Glomerular visceral epithelial cell (primary cell): Measurements from ENCODE around the gene PCDHA12.
A peak's percentile ranks its signal among the peaks of the same experiment; 100 is the strongest.
"Not testable (repeated sequence)": the region's sequence is repeated elsewhere in the genome, so short reads cannot be mapped to it uniquely, and the experiment has no call there.

Experiments used
- DNase-seq: peaks from one replicate; pipeline ENCODE4 v3.0.0-alpha.2; 2016; ENCODE audit errors: extremely low spot score

The PCDHA12 gene, protein sequence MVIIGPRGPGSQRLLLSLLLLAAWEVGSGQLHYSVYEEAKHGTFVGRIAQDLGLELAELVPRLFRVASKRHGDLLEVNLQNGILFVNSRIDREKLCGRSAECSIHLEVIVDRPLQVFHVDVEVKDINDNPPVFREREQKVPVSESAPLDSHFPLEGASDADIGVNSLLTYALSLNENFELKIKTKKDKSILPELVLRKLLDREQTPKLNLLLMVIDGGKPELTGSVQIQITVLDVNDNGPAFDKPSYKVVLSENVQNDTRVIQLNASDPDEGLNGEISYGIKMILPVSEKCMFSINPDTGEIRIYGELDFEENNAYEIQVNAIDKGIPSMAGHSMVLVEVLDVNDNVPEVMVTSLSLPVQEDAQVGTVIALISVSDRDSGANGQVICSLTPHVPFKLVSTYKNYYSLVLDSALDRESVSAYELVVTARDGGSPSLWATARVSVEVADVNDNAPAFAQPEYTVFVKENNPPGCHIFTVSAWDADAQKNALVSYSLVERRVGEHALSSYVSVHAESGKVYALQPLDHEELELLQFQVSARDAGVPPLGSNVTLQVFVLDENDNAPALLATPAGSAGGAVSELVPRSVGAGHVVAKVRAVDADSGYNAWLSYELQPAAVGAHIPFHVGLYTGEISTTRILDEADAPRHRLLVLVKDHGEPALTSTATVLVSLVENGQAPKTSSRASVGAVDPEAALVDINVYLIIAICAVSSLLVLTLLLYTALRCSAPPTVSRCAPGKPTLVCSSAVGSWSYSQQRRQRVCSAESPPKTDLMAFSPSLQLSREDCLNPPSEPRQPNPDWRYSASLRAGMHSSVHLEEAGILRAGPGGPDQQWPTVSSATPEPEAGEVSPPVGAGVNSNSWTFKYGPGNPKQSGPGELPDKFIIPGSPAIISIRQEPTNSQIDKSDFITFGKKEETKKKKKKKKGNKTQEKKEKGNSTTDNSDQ

DNA sequence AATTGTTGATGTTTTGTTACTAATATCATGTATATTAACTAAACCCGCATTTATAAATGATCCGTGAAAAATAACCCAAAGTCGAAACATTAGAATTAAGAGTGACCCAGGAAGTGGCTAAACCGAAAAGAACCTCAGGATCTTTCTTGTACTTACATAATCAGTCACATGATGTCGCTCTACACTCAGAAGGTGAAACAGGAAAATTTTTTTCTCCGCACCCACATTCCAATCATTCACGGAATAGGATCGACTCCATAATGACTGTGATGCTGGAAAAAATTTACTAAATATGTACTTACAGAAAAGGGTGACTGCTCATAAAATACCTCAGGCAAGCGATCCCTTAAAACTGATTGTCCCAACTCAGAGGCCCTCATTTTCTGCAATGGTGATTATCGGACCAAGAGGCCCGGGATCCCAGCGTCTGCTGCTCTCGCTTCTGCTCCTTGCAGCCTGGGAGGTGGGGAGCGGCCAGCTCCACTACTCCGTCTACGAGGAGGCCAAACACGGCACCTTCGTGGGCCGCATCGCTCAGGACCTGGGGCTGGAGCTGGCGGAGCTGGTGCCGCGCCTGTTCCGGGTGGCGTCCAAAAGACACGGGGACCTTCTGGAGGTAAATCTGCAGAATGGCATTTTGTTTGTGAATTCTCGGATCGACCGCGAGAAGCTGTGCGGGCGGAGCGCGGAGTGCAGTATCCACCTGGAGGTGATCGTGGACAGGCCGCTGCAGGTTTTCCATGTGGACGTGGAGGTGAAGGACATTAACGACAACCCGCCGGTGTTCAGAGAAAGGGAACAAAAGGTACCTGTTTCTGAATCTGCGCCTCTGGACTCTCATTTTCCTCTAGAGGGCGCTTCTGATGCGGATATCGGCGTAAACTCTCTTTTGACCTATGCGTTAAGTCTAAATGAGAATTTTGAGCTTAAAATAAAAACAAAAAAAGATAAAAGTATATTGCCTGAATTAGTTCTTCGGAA, at the start of gene PCDHA12:
TSS of gene PCDHA12 (plus strand) at position 224 of the 981 bp plus-strand sequence. CDS start at position 389, 165 bp downstream.
- no peak for DNase-seq

GRCh38 chr5:140827704-140828361, 47.3 kb upstream of the PCDHA12 start, which contains the start of gene PCDHA6:
TSS of gene PCDHA6 (plus strand) at chr5:140827960. CDS start at chr5:140828092, 132 bp downstream.
- no peak for DNase-seq

DNA sequence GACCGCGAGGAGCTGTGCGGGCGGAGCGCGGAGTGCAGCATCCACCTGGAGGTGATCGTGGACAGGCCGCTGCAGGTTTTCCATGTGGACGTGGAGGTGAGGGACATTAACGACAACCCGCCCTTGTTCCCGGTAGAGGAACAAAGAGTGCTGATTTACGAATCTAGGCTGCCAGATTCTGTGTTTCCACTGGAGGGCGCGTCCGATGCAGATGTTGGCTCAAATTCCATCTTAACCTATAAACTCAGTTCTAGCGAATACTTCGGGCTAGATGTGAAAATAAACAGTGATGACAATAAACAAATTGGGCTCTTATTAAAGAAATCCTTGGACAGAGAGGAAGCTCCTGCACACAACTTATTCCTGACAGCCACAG, 46.8 kb upstream of the PCDHA12 start:
- no peak for DNase-seq

DNA sequence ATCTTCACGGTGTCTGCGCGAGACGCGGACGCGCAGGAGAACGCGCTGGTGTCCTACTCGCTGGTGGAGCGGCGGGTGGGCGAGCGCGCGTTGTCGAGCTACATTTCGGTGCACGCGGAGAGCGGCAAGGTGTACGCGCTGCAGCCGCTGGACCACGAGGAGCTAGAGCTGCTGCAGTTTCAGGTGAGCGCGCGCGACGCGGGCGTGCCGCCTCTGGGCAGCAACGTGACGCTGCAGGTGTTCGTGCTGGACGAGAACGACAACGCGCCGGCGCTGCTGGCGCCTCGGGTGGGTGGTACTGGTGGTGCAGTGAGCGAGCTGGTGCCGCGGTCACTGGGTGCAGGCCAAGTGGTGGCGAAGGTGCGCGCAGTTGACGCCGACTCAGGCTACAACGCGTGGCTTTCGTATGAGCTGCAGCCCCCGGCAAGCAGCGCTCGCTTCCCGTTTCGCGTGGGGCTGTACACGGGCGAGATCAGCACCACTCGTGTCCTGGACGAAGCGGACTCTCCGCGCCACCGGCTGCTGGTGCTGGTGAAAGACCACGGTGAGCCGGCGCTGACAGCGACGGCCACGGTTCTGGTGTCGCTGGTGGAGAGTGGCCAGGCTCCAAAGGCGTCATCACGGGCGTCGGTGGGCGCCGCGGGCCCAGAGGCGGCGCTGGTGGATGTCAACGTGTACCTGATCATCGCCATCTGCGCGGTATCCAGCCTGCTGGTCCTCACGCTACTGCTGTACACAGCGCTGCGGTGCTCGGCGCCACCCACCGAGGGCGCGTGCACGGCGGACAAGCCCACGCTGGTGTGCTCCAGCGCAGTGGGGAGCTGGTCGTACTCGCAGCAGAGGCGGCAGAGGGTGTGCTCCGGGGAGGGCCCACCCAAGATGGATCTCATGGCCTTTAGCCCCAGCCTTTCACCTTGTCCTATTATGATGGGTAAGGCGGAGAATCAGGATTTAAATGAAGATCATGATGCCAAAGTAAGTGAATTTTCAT, 45.3 kb upstream of the PCDHA12 start:
- DNase-seq: not testable (repeated sequence)

- peak; percentile 29 for DNase-seq
Observed at GRCh38 chr5:140833993-140834392, 41.1 kb upstream of the PCDHA12 start, which contains the start of gene PCDHA7. TSS of gene PCDHA7 (plus strand) at chr5:140834269. CDS start at chr5:140834384, 115 bp downstream.

- not testable (repeated sequence) for DNase-seq
Observed at GRCh38 chr5:140834439-140835008, 40.6 kb upstream of the PCDHA12 start.

DNA sequence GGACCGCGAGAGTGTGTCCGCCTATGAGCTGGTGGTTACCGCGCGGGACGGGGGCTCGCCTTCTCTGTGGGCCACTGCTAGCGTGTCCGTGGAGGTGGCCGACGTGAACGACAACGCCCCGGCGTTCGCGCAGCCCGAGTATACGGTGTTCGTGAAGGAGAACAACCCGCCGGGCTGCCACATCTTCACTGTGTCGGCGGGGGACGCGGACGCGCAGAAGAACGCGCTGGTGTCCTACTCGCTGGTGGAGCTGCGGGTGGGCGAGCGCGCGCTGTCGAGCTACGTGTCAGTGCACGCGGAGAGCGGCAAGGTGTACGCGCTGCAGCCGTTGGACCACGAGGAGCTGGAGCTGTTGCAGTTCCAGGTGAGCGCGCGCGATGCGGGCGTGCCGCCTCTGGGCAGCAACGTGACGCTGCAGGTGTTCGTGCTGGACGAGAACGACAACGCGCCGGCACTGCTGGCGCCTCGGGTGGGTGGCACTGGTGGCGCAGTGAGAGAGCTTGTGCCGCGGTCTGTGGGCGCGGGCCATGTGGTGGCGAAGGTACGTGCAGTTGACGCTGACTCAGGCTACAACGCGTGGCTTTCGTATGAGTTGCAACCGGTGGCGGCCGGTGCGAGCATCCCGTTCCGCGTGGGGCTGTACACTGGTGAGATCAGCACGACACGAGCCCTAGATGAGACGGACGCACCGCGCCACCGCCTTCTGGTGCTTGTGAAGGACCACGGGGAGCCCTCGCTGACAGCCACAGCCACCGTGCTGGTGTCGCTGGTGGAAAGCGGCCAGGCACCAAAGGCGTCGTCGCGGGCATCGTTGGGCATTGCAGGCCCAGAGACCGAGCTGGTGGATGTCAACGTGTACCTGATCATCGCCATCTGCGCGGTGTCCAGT, 39.2 kb upstream of the PCDHA12 start:
- DNase-seq: no peak

DNA sequence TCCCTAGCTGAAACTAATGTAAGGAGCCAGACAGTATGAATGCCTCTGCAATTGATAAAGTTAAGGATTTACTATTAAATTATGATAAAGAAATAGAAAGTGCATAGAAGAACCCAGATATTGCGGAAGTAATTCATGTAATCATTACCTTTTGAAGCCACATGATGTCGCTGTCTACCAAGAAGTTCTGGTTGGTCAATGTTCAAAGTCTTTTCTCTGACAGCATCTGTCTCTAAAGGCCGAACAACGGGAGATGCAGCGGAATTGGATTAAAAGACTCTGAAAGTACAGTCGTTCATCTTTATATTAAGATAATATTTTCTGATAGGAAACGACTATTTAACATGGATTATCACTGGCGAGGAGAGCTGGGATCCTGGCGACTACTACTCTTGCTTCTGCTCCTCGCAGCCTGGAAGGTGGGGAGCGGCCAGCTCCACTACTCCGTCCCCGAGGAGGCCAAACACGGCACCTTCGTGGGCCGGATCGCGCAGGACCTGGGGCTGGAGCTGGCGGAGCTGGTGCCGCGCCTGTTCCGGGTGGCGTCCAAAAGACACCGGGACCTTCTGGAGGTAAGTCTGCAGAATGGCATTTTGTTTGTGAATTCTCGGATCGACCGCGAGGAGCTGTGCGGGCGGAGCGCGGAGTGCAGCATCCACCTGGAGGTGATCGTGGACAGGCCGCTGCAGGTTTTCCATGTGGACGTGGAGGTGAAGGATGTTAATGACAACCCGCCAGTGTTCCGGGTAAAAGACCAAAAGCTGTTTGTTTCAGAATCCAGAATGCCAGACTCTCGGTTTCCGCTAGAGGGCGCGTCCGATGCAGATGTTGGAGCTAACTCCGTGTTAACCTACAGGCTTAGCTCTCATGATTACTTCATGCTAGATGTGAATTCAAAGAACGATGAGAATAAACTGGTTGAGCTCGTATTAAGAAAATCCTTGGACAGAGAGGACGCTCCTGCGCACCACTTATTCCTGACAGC, 33.8 kb upstream of the PCDHA12 start, which contains the start of gene PCDHA8:
TSS of gene PCDHA8 (plus strand) at position 210 of the 985 bp plus-strand sequence. CDS start at position 345, 135 bp downstream.
- no peak for DNase-seq

DNA sequence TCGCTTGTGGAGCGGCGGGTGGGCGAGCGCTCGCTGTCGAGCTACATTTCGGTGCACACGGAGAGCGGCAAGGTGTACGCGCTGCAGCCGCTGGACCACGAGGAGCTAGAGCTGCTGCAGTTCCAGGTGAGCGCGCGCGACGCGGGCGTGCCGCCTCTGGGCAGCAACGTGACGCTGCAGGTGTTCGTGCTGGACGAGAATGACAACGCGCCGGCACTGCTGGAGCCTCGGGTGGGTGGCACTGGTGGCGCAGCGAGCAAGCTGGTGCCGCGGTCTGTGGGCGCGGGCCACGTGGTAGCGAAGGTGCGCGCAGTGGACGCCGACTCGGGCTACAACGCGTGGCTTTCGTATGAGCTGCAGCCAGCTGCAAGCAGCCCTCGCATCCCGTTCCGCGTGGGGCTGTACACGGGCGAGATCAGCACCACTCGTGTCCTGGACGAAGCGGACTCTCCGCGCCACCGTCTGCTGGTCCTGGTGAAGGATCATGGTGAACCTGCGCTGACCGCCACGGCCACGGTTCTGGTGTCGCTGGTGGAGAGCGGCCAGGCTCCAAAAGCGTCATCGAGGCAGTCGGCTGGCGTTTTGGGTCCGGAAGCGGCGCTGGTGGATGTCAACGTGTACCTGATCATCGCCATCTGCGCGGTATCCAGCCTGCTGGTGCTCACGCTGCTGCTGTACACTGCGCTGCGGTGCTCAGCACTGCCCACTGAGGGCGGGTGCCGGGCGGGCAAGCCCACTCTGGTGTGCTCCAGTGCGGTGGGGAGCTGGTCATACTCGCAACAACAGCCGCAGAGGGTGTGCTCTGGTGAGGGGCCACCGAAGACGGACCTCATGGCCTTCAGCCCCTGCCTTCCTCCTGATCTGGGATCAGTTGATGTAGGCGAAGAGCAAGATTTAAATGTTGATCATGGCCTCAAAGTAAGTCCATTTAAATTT, 32.0 kb upstream of the PCDHA12 start:
- DNase-seq: no peak

DNA sequence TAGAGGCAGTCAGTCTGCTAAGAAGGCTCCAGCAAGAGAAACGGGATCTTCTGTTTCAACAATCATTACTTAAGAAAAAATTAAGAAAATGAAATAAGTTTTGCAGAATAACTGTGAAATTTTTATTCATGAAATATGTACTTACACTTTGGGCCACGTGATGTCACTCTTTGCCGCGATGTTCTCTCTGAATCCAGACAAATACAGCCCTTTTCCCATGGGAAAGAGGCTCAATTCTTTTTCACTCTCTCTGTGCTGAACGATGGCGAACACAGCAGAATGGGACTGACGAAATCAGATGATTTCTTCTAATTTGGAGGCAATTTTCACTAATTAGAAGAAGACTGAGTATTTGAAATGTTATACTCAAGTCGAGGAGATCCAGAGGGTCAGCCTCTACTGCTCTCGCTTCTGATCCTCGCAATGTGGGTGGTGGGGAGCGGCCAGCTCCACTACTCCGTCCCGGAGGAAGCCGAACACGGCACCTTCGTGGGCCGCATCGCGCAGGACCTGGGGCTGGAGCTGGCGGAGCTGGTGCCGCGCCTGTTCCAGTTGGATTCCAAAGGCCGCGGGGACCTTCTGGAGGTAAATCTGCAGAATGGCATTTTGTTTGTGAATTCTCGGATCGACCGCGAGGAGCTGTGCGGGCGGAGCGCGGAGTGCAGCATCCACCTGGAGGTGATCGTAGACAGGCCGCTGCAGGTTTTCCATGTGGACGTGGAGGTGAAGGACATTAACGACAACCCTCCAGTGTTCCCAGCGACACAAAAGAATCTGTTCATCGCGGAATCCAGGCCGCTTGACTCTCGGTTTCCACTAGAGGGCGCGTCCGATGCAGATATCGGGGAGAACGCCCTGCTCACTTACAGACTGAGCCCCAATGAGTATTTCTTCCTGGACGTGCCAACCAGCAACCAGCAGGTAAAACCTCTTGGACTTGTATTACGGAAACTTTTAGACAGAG, 26.7 kb upstream of the PCDHA12 start, which contains the start of gene PCDHA9:
TSS of gene PCDHA9 (plus strand) at position 244 of the 964 bp plus-strand sequence. CDS start at position 358, 114 bp downstream.
- DNase-seq: not testable (repeated sequence)

DNA sequence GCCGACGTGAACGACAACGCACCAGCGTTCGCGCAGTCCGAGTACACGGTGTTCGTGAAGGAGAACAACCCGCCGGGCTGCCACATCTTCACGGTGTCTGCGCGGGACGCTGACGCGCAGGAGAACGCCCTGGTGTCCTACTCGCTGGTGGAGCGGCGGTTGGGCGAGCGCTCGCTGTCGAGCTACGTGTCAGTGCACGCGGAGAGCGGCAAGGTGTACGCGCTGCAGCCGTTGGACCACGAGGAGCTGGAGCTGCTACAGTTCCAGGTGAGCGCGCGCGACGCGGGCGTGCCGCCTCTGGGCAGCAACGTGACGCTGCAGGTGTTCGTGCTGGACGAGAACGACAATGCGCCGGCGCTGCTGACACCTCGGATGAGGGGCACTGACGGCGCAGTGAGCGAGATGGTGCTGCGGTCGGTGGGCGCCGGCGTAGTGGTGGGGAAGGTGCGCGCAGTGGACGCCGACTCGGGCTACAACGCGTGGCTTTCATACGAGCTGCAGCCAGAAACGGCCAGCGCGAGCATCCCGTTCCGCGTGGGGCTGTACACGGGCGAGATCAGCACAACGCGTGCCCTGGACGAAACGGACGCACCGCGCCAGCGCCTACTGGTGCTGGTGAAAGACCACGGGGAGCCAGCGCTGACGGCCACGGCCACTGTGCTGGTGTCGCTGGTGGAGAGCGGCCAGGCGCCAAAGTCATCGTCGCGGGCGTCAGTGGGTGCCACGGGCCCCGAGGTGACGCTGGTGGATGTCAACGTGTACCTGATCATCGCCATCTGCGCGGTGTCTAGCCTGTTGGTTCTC, 25.1 kb upstream of the PCDHA12 start:
- DNase-seq: not testable (repeated sequence)

GRCh38 chr5:140855772-140856674, 19.1 kb upstream of the PCDHA12 start, which contains the start of gene PCDHA10:
TSS of gene PCDHA10 (plus strand) at chr5:140855897. CDS start at chr5:140856049, 152 bp downstream.
- DNase-seq: no peak
